Measurements from ENCODE around the gene CRB2.

CRB2 gene

DNA sequence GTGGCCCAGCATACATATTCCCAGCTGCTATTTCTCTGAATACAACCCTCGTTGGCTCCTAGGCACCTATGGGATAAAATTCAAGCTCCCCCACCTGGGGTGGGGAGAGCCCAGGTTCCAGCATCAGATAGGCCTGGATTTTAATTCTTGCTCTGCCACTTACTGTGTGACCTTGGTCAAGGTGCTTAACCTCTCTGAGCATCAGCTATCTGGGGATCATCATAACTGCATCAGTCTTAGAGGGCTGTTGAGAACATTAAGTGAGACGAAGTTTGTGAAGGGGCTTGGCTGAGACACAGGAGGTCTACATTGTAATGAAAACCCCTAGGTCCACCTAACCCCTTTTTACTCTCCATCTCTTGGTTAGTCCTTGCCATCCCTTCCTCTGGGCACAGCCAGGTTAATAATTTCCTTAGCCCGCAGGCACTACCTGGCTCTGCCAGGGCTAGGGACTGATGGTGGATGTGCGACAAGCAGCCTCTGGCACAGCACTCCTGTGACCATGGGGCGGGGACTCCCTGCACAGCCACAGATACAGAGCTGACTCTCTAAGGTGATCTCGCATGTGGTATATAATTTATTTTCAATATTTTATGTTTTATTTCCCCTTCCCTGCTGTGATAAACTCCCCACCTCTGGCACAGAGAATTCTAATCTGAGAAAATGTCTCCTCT is 68.7 kb downstream of the CRB2 start:
- DNase-seq: no peak

DNA sequence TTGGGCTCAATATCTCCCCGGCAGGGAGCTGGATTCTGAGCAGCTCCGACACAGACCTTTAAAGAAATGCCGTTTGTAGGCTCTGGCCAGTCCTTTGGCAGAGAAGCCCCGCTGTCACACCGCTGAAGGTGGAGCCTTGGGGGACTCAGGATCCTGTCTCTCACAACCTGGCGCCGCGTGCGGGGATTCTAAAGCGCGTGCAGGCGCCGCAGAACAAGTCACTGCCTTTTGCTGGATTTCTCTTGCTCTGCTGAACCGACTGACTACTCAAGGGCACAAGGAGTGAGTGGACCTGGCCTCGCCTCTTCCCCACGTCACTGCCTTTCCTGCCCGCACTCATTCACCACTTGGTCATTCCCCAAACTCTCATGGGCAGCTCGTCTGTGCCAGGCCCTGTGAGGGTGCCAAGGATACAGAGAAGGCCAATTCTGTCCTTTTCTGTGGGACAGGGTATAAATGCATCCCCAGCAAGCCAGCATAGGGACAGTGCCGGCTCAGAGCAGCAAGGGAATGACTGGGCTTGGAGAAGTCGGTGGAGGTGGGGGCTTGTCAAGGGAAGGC is 69.3 kb downstream of the CRB2 start:
- DNase-seq: no peak

GRCh38 chr9:123425836-123426365 is 69.9 kb downstream of the CRB2 start:
- DNase-seq: no peak

- no peak for DNase-seq
Observed at GRCh38 chr9:123426406-123426805, 70.4 kb downstream of the CRB2 start.
